Measurements from ENCODE around the gene RAPGEF2.
A peak's percentile ranks its signal among the peaks of the same experiment; 100 is the strongest.
"Not testable (repeated sequence)": the region's sequence is repeated elsewhere in the genome, so short reads cannot be mapped to it uniquely, and the experiment has no call there.

Gene RAPGEF2

GRCh38 chr4:159240046-159240445, 137.2 kb downstream of the RAPGEF2 start:
- DNase-seq (ENCODE audit: insufficient read length, low spot score) (no peak), FAIRE-seq (no peak)
- TF ChIP-seq CTCF (IDR thresholded peaks at IDR 0.05; ENCODE audit: insufficient read depth, missing control alignments), result no peak

GRCh38 chr4:159240687-159241086, 137.8 kb downstream of the RAPGEF2 start:
- DNase-seq (ENCODE audit: insufficient read length, low spot score) (no peak), FAIRE-seq (no peak)
- TF ChIP-seq CTCF (IDR thresholded peaks at IDR 0.05; ENCODE audit: insufficient read depth, missing control alignments), result no peak

- FAIRE-seq (no peak), DNase-seq (ENCODE audit: insufficient read length, low spot score) (no peak)
- TF ChIP-seq CTCF (IDR thresholded peaks at IDR 0.05; ENCODE audit: insufficient read depth, missing control alignments), result no peak
Observed at GRCh38 chr4:159242427-159242826, 139.5 kb downstream of the RAPGEF2 start.

GRCh38 chr4:159248384-159249178, 145.7 kb downstream of the RAPGEF2 start:
- TF ChIP-seq CTCF (IDR thresholded peaks at IDR 0.05; ENCODE audit: insufficient read depth, missing control alignments), result no peak
- DNase-seq (ENCODE audit: insufficient read length, low spot score) (no peak), FAIRE-seq (peak; percentile 21)

GRCh38 chr4:159250751-159251325, 148.0 kb downstream of the RAPGEF2 start:
- no peak for FAIRE-seq
- no peak for DNase-seq (ENCODE audit: insufficient read length, low spot score)
- no peak for TF ChIP-seq CTCF (IDR thresholded peaks at IDR 0.05; ENCODE audit: insufficient read depth, missing control alignments)

- FAIRE-seq; DNase-seq (ENCODE audit: insufficient read length, low spot score): not testable (repeated sequence)
Observed at GRCh38 chr4:159251580-159251979, 148.7 kb downstream of the RAPGEF2 start.

- no peak for TF ChIP-seq CTCF (IDR thresholded peaks at IDR 0.05; ENCODE audit: insufficient read depth, missing control alignments)
- no peak for DNase-seq (ENCODE audit: insufficient read length, low spot score)
- FAIRE-seq, result no peak
Observed at GRCh38 chr4:159252491-159252890, 149.6 kb downstream of the RAPGEF2 start.

All from D721Med (cell line).